Fibroblast of skin of abdomen (primary cell): Measurements from ENCODE around the gene HERPUD1.

Experiments
- DNase-seq: peaks from one replicate; pipeline ENCODE4 v3.0.0-alpha.2; 2013

Gene HERPUD1

GRCh38 chr16:56936491-56936890 lies 4.5 kb downstream of the HERPUD1 start:
- DNase-seq = peak; percentile 81

DNA sequence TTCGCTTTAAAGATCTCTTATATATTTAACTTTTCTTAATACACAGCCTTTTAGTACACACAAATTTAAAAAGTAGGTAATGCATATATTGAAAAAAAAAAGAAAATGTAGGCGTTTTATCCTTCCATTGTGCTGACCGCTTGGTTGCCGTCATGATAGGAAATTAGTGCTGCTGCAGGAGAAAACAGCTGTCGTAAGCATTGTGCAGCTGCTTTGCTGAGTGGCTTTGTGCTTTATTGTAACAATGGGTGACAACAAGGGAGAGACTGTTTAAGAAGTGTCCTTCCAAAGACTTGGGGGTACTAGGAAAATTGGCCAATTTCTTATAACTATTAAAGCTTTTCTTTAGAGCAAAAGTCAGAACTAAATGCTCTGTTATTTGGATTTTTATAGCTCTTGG lies 5.0 kb downstream of the HERPUD1 start:
- no peak for DNase-seq

GRCh38 chr16:56938664-56939513 lies 6.9 kb downstream of the HERPUD1 start:
- no peak for DNase-seq

DNA sequence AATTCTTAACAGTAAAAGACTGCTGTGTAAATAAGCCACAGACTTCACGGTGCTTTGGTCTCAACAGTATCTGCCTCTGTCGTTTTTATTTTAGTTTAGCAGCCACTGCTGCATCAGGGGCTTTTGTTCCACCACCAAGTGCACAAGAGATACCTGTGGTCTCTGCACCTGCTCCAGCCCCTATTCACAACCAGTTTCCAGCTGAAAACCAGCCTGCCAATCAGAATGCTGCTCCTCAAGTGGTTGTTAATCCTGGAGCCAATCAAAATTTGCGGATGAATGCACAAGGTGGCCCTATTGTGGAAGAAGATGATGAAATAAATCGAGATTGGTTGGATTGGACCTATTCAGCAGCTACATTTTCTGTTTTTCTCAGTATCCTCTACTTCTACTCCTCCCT lies 7.9 kb downstream of the HERPUD1 start:
- DNase-seq = no peak

DNA sequence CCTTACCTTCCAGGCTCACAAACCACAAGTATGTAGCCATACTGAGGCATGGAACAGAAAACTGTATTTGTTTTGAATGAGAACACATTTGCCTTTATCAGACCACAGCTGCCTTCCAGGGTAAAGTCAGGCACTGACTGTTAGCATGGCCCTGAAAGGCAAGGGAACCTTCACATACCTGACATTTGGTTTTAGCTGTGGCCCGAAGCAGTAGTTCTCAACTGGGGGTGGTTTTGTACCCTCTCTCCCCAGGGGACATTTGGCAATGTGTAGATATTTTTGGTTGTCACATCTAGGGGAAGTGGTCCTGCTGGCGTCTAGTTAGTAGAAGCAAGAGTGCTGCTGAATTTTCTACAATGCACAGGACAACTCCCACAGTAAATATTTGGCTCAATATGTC lies 9.2 kb downstream of the HERPUD1 start:
- no peak for DNase-seq

- no peak for DNase-seq
These were observed 10.0 kb downstream of the HERPUD1 start for GRCh38 chr16:56941856-56942331.

GRCh38 chr16:56943761-56944375 lies 11.9 kb downstream of the HERPUD1 start:
- no peak for DNase-seq

- DNase-seq = no peak
These were observed 13.3 kb downstream of the HERPUD1 start for GRCh38 chr16:56944954-56945839.

DNA sequence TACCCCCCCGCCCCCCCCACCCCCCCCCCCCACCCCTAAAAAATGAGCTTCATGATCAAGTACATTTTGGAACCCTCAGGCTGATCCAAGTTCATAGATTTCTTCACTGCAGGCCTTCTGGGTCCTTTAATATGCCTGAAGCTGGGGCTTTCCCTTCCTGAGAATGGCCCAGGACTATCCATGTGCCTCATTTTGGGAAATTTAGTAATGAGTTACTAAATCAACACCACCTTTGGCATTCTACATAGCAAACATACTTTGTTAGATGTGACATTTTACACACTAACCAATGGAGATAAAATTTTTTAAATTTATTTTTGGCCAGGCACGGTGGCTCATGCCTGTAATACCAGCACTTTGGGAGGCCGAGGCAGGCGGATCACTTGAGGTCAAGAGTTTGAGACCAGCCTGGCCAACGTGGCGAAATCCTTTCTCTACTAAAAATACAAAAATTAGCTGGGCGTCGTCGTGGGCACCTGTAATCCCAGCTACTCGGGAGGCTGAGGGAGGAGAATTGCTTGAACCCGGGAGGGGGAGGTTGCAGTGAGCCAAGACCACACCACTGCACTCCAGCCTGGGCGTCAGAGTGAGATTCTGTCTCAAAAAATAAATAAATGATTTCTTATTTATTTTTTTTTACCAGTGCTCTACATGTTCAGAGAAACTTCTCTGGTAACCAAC lies 14.0 kb downstream of the HERPUD1 start:
- DNase-seq = no peak

GRCh38 chr16:56946767-56947603 lies 15.0 kb downstream of the HERPUD1 start:
- DNase-seq = no peak

GRCh38 chr16:56947604-56947995 lies 15.7 kb downstream of the HERPUD1 start:
- DNase-seq = no peak

- DNase-seq = no peak
These were observed 16.3 kb downstream of the HERPUD1 start for GRCh38 chr16:56948234-56948633.

DNA sequence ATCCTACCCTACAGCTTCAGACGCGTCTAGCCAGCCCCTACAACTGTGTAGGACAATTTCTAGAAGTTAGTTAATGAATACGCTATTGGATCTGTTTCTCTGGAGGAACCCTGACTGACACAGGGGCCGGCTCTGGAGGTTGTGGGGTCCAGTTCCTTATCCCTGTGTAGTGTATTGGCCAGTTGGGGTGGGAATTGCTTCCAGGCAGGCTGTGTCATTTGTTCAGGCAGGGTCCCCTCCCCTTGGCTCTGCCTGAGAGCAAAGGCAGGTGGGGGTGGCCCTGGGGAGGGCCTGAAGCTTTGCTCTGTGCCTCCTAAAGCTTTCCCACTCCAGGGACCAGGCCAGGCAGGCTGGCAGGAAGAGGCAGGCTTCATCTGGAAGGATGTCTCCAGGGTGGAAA lies 18.1 kb downstream of the HERPUD1 start:
- no peak for DNase-seq

- no peak for DNase-seq
These were observed 18.5 kb downstream of the HERPUD1 start for GRCh38 chr16:56950455-56950854.

- DNase-seq = peak; percentile 47
These were observed 19.2 kb downstream of the HERPUD1 start for GRCh38 chr16:56950881-56951771.

DNA sequence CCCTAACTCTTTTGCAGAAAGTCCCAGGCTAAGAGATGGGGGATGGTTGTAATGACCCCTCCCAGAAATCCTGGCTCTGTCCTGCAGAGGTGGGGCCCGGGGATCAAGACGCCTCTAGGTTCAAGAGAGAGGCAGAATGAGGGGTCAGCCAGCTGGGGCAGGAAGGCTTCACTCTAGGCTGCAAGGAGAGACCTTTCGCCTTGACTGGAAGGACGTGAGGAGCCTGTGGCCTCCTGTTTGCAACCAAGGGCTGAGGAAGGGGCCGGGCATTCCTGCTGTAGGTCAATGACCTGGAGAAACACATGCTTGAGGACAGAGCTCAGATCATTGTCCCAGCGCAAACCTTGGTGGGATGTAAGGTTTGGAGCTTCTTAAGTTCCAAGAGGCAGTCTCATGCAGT lies 21.1 kb downstream of the HERPUD1 start:
- DNase-seq = no peak

DNA sequence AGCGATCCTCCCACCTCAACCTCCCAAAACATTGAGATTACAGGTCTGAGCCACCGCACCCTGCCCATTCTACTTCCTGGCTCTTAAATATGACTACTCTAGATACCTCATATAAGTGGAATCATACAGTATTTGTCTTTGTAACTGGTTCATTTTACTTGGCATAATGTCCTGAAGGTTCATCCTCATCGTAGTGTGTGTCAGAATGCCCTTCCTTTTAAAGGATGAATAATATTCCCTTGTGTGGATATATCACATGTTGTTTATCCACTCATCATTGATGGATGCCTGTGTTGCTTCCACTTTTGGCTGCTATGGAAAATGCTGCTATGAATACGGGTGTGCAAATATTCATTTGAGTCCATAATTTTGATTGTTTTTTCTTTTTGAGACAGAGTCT lies 24.1 kb downstream of the HERPUD1 start:
- DNase-seq = no peak

DNA sequence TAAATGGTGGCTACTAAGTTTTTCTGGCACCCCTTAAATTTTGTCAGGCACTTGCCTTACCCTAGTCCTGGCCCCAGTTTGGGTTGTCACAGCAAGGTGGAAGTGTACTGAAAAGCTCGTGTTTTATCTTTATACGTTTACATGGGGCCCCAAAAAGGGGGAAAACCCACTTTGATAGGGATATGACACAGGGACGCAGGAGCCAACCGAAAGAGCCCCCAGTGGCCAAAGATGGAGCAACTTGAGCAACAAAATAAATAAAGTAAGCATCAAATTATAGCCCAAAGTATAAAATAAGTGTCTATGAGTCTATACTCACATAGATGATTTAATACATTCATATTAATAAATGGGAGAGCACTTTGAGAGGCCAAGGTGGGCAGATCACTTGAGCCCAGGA lies 24.8 kb downstream of the HERPUD1 start:
- DNase-seq = no peak

- no peak for DNase-seq
These were observed 28.8 kb downstream of the HERPUD1 start for GRCh38 chr16:56960681-56961281.

DNA sequence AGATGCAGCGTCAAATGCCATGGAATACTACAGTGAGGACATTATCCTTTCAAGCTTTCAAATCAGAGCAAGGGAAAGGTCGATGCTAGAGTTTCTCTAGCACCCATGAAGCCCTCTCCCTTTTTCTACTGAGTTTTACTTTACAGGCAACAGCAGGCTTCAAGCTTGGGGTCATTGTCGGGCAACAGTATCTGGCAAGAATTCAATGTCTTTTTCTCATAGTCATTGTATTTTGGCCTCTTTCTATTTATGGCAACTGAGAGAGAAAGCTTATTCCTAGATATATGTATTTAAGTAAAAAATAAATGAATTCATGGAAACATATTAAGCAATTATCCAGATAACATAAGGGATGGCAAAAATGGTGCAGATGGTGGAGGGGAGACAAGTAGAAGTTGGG lies 29.4 kb downstream of the HERPUD1 start:
- DNase-seq = no peak
